OCI-LY1 (cell line): ENCODE measurements around the gene IFNA6.

Experiments
- H2AFZ ChIP-seq: fragments of 200-600 bp; sonication (generic), shearing (Covaris generic); 2 replicates; pipeline ENCODE4 v1.6.0; 2014; ENCODE audit warnings: antibody characterized with exemption, mild to moderate bottlenecking, low read length
- H3F3A ChIP-seq: fragments of 200-600 bp; sonication (generic), shearing (Covaris generic); 2 replicates; pipeline ENCODE4 v1.6.0; 2014; ENCODE audit warnings: mild to moderate bottlenecking, antibody characterized with exemption, low read length, moderate library complexity; ENCODE audit not compliant: insufficient read depth
- H3K27ac ChIP-seq: fragments of 200-600 bp; sonication (generic); 2 replicates; pipeline ENCODE4 v1.5.1; 2014; ENCODE audit warnings: low read length, mixed run types, mild to moderate bottlenecking, low read depth; ENCODE audit not compliant: poor library complexity, severe bottlenecking
- H3K27me3 ChIP-seq: fragments of 200-600 bp; sonication (generic); 2 replicates; pipeline ENCODE4 v1.6.0; 2014; ENCODE audit warnings: antibody characterized with exemption, mild to moderate bottlenecking, low read length, moderate library complexity; ENCODE audit not compliant: insufficient read depth
- H3K36me3 ChIP-seq: fragments of 200-600 bp; sonication (generic); 2 replicates; pipeline ENCODE4 v1.6.1; 2014; ENCODE audit warnings: mild to moderate bottlenecking, antibody characterized with exemption, low read length, moderate library complexity, mixed read lengths; ENCODE audit not compliant: insufficient read depth
- H3K4me1 ChIP-seq: fragments of 200-600 bp; sonication (generic); 2 replicates; pipeline ENCODE4 v1.5.1; 2014; ENCODE audit warnings: mild to moderate bottlenecking, low read length, moderate library complexity; ENCODE audit not compliant: insufficient read depth, severe bottlenecking
- H3K4me2 ChIP-seq: fragments of 200-600 bp; sonication (generic), shearing (Covaris generic); 2 replicates; pipeline ENCODE4 v1.6.1; 2014; ENCODE audit warnings: low read length
- H3K4me3 ChIP-seq: fragments of 200-600 bp; sonication (generic); 2 replicates; pipeline ENCODE4 v1.5.1; 2014; ENCODE audit warnings: low read length, low read depth, mild to moderate bottlenecking, mixed read lengths; ENCODE audit not compliant: poor library complexity, severe bottlenecking
- H3K79me2 ChIP-seq: fragments of 200-600 bp; shearing (Covaris generic); 2 replicates; pipeline ENCODE4 v1.6.1; 2016; ENCODE audit warnings: mixed run types, low read length, mixed read lengths; ENCODE audit not compliant: insufficient read depth
- H3K9ac ChIP-seq: fragments of 200-600 bp; sonication (generic), shearing (Covaris generic); 2 replicates; pipeline ENCODE4 v1.6.1; 2014; ENCODE audit warnings: mild to moderate bottlenecking, low read length, mixed read lengths
- H3K9me2 ChIP-seq: fragments of 200-600 bp; sonication (generic), shearing (Covaris generic); 2 replicates; pipeline ENCODE4 v1.6.1; 2014; ENCODE audit warnings: low read depth, mild to moderate bottlenecking, low read length, mixed read lengths
- H3K9me3 ChIP-seq: fragments of 200-600 bp; shearing (Covaris generic); 2 replicates; pipeline ENCODE4 v1.6.1; 2014; ENCODE audit warnings: low read length, mixed read lengths
- H4K20me1 ChIP-seq: fragments of 200-600 bp; sonication (generic), shearing (Covaris generic); 2 replicates; pipeline ENCODE4 v1.6.0; 2016; ENCODE audit warnings: mild to moderate bottlenecking, low read length; ENCODE audit not compliant: insufficient read depth
- EZH2 ChIP-seq: fragments of 200-600 bp; sonication (generic), shearing (Covaris generic); IDR thresholded peaks from 2 replicates; pipeline ENCODE4 v1.8.0; 2017; ENCODE audit warnings: borderline replicate concordance, mixed run types, mild to moderate bottlenecking, antibody characterized with exemption, low read length, moderate library complexity, mixed read lengths
- TF ChIP-seq, protein P1 (sequence below): fragments of 200-600 bp; sonication (generic), shearing (Covaris generic); IDR thresholded peaks from 2 replicates; pipeline ENCODE4 v1.5.1; 2017; ENCODE audit warnings: mild to moderate bottlenecking, antibody characterized with exemption, low read length, moderate library complexity, mixed read lengths

Gene IFNA6

DNA sequence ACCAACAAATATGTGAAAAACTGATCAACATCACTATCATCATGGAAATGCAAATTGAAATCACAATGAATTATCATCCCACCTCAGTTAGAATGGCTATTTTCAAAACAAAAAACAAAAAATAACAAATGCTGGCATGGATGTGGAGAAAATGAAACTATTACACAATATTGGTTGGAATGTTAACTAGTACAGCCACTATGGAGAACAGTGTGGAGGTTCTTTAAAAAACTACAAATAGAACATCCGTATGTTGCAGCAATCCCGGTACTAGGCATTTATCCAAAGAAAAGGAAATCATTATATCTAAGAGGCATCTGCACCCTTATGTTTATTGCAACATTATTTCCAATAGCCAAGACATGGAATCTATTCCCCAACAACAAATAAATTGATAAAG, 36.5 kb downstream of the IFNA6 start:
- no peaks in the 10 kb centered on the region for H4K20me1 ChIP-seq
- no peak overlapping the region for H3K4me2 ChIP-seq
- H3K27ac ChIP-seq: no peak overlapping the region
- no peaks in the 10 kb centered on the region for H3F3A ChIP-seq
- H3K79me2 ChIP-seq: no peaks in the 10 kb centered on the region
- H3K9ac ChIP-seq: no peak overlapping the region
- TF ChIP-seq EZH2: no peak
- TF ChIP-seq, protein P1, sequence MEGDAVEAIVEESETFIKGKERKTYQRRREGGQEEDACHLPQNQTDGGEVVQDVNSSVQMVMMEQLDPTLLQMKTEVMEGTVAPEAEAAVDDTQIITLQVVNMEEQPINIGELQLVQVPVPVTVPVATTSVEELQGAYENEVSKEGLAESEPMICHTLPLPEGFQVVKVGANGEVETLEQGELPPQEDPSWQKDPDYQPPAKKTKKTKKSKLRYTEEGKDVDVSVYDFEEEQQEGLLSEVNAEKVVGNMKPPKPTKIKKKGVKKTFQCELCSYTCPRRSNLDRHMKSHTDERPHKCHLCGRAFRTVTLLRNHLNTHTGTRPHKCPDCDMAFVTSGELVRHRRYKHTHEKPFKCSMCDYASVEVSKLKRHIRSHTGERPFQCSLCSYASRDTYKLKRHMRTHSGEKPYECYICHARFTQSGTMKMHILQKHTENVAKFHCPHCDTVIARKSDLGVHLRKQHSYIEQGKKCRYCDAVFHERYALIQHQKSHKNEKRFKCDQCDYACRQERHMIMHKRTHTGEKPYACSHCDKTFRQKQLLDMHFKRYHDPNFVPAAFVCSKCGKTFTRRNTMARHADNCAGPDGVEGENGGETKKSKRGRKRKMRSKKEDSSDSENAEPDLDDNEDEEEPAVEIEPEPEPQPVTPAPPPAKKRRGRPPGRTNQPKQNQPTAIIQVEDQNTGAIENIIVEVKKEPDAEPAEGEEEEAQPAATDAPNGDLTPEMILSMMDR: no peak
- H2AFZ ChIP-seq: no peak overlapping the region
- no peaks in the 10 kb centered on the region for H3K4me1 ChIP-seq
- H3K9me2 ChIP-seq: no peaks in the 10 kb centered on the region
- H3K27me3 ChIP-seq: no peaks in the 10 kb centered on the region
- H3K9me3 ChIP-seq: no peaks in the 10 kb centered on the region
- no peak overlapping the region for H3K4me3 ChIP-seq
- no peaks in the 10 kb centered on the region for H3K36me3 ChIP-seq

DNA sequence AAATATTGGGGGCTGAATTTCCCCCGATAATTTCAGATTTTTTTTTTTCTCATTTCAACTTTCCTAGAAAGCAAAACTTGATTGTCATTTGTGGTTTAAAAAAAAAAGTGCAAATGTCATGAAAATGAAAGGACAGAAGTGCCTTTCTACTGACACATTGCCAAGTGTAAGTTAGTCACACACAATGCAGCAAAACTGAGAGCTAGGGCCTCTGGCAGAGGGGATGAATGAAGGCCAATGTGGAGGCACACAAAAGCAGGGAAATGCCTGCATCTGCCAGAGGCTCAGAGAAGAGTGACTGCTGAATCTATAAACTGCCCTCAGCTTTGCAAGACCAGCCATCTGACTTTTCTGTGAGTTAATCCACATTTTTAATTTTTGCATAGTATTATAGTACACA, 38.8 kb downstream of the IFNA6 start:
- no peaks in the 10 kb centered on the region for H3K27me3 ChIP-seq
- TF ChIP-seq EZH2: no peak
- TF ChIP-seq, protein P1: no peak
- H3K27ac ChIP-seq: no peak overlapping the region
- H3K4me2 ChIP-seq: no peak overlapping the region
- no peak overlapping the region for H3K4me3 ChIP-seq
- no peaks in the 10 kb centered on the region for H3K4me1 ChIP-seq
- no peak overlapping the region for H3K9ac ChIP-seq
- H3K9me3 ChIP-seq: no peaks in the 10 kb centered on the region
- H4K20me1 ChIP-seq: no peaks in the 10 kb centered on the region
- H3K36me3 ChIP-seq: no peaks in the 10 kb centered on the region
- no peaks in the 10 kb centered on the region for H3F3A ChIP-seq
- no peaks in the 10 kb centered on the region for H3K79me2 ChIP-seq
- no peak overlapping the region for H2AFZ ChIP-seq
- H3K9me2 ChIP-seq: no peaks in the 10 kb centered on the region

- Histone ChIP-seq H4K20me1 (no peaks in the 10 kb centered on the region), H3K4me3 (no peak within 1 kb of the TSS), H3K27ac (no peak within 1 kb of the TSS), H3K9ac (no peak within 1 kb of the TSS), H3K4me2 (no peak within 1 kb of the TSS), H3K27me3 (no peaks in the 10 kb centered on the region; the same call in 1 of the 2 replicates), H3K79me2 (no peaks in the 10 kb centered on the region), H3K4me1 (no peaks in the 10 kb centered on the region), H2AFZ (no peak within 1 kb of the TSS), H3K9me3 (no peaks in the 10 kb centered on the region), H3F3A (no peaks in the 10 kb centered on the region), H3K36me3 (no peaks in the 10 kb centered on the region), H3K9me2 (no peaks in the 10 kb centered on the region)
- TF ChIP-seq, protein P1: no peak
- no peak for TF ChIP-seq EZH2
These were observed 45.5 kb downstream of the IFNA6 start, which contains the start of gene IFNA5 for GRCh38 chr9:21305213-21305612. Gene IFNA5 (minus strand): TSS chr9:21305313. CDS start chr9:21305256, 57 bp downstream.
